ENCODE measurements around the gene PDHX.

GRCh38 chr11:34898474-34898873 is 17.9 kb upstream of the PDHX start:
- TF ChIP-seq CTCF (conservative IDR thresholded peaks at IDR 0.05; ENCODE audit: low read length) (no peak), EZH2phosphoT487 (IDR thresholded peaks at IDR 0.05; ENCODE audit: borderline replicate concordance) (no peak)

All from Loucy (cell line).